Heart left ventricle (tissue), 16 donors: ENCODE measurements around the gene ELFN2. TPM values are rescaled to one million over a fixed set of nuclear protein-coding genes. Genes with fewer than 3 reads are reported as not detected.

Experiments
- ATAC-seq, 4 donors: fragments of 200-7000 bp; cut with Tn5 transposase; one replicate each; pipeline ENCODE4 v1.9.1; 2020 to 2022; ENCODE audit warnings: moderate library complexity in 4 of 4, mild to moderate bottlenecking in 3 of 4, moderate number of reproducible peaks in 1 of 4
- DNase-seq, 5 donors: peaks; one replicate each; pipeline ENCODE4 v3.0.0-alpha.2; 2020
- H3K27ac ChIP-seq, 12 donors: fragments of 200-600 bp; sonication (generic) in 4 of 12; one replicate each; pipeline versions ENCODE4 v1.5.0 to v1.8.0; 2016 to 2022; ENCODE audit warnings: mild to moderate bottlenecking in 2 of 12
- H3K27me3 ChIP-seq, 9 donors: fragments of 200-600 bp; sonication (generic) in 2 of 9; one replicate each; pipeline versions ENCODE4 v1.5.1 to v1.8.0; 2016 to 2022; ENCODE audit warnings: mild to moderate bottlenecking in 3 of 9
- H3K36me3 ChIP-seq, 9 donors: fragments of 200-600 bp; sonication (generic) in 2 of 9; one replicate each; pipeline versions ENCODE4 v1.5.0 to v1.8.0; 2018 to 2022; ENCODE audit warnings: mild to moderate bottlenecking in 2 of 9
- H3K4me1 ChIP-seq, 12 donors: fragments of 200-600 bp; sonication (generic) in 4 of 12; one replicate each; pipeline versions ENCODE4 v1.5.0 to v1.8.0; 2016 to 2022; ENCODE audit warnings: mild to moderate bottlenecking in 3 of 12
- H3K4me3 ChIP-seq, 12 donors: fragments of 200-600 bp; sonication (generic) in 4 of 12; one replicate each; pipeline versions ENCODE4 v1.5.0 to v1.8.0; 2017 to 2022; ENCODE audit warnings: mild to moderate bottlenecking in 9 of 12, moderate library complexity in 4 of 12
- H3K9me3 ChIP-seq, 12 donors: fragments of 200-600 bp; sonication (generic) in 4 of 12; one replicate each; pipeline versions ENCODE4 v1.5.0 to v1.8.0; 2016 to 2022; ENCODE audit warnings: mild to moderate bottlenecking in 1 of 12
- POLR2A ChIP-seq, 2 donors: fragments of 450-650 bp; IDR thresholded peaks; one replicate each; pipeline ENCODE4 v1.6.1; 2017; ENCODE audit warnings: antibody characterized with exemption in 2 of 2, mild to moderate bottlenecking in 2 of 2, moderate library complexity in 2 of 2
- WGBS, 4 donors: extraction: QIAGEN DNeasy Blood & Tissue Kit in 2 of 4; methylation state at CpG; one replicate each; pipeline versions ENCODE4 v1.1.5 to v1.1.7; 2013 to 2018; 5-methylcytosine and 5-hydroxymethylcytosine counted together
- intact Hi-C, 10 donors: fragments of 100-400 bp; cut with DNase I; formaldehyde crosslinking; loops; one replicate each; pipeline versions ENCODE4 v1.11.1 to v1.14.2; 2022
- polyA plus RNA-seq, 2 donors: library from polyadenylated mRNA; stranded (reverse); fragments of 200-250 nt; gene quantifications; one replicate each; pipeline ENCODE4 v1.2.3, GENCODE V29; 2013
- total RNA-seq, 9 donors: library from RNA; depleted of rRNA in 2 of 9; stranded (reverse); fragments of >200 nt in 2 of 9; fragmentation: NEBNext Ultra II Directional in 3 of 9; extraction: Animal tissue kit (Norgen Biotek cat#: 25700) in 3 of 9; gene quantifications; one replicate each; pipeline versions ENCODE4 v1.1.0 to v1.2.4, GENCODE V29; 2016 to 2023
- TF ChIP-seq, protein P1 (sequence below), 12 donors: fragments of 200-600 bp; sonication (generic) in 4 of 12; IDR thresholded peaks; one replicate each; pipeline versions ENCODE4 v1.5.0 to v1.8.0; 2018 to 2022; ENCODE audit warnings: antibody characterized with exemption in 12 of 12, mild to moderate bottlenecking in 5 of 12
- donor health status: ischemic (EF 13 %, LVEDD 7.1; RV severe dilation, severe dysfunction).
- donor health status: healthy with polysubstance abuse.
- donor health status: DM: no; HTN: yes; CAD: no.
- donor health status: DM: no; HTN: no; CAD: no.
- donor health status: ischemic (EF 25% LVEDD 6.9; RV normal size, moderate dysfunction).
- donor health status: ischemic (EF 25% LVEDD 5.7; RV mildly dilated, moderate dysfunction).
- donor health status: healthy.
- donor health status: DM: yes; HTN: yes; CAD: no.
- donor health status: ischemic (EF 35%, LVEDD 5.7; RV mildly dilated, moderate dysfunction).
- donor health status: nonischemic (EF 11% LVEDD 7.7; RV severe dilation, severe dysfunction).
- donor health status: DM: yes; HTN: yes; CAD: no.
- donor health status: PGD.
- donor health status: ischemic (EF 29% LVEDD 5.4; RV normal size, mild dysfunction).
- donor health status: nonischemic (EF 23%, LVEDD 6.1; RV moderate dilation, normal function).

The ELFN2 gene
- total and polyA plus RNA-seq, 11 donors, result 0.01 to 0.72 (median 0.05) TPM; not detected in 4

GRCh38 chr22:37392721-37393328 is 34.5 kb downstream of the ELFN2 start:
- Histone ChIP-seq H3K4me1 (no peaks in the 10 kb centered on the region), H3K36me3 (no peaks in the 10 kb centered on the region), H3K4me3 (no peak overlapping the region), H3K27ac (no peak overlapping the region), H3K9me3 (no peaks in the 10 kb centered on the region), H3K27me3 (peaks cover 0 to 46% (median 4%) of the 10 kb centered on the region in 9 donors)
- intact Hi-C loops, result no loop called here
- DNase-seq, result no peak
- no peak for TF ChIP-seq POLR2A (IDR thresholded peaks at IDR 0.05)
- TF ChIP-seq, protein P1, sequence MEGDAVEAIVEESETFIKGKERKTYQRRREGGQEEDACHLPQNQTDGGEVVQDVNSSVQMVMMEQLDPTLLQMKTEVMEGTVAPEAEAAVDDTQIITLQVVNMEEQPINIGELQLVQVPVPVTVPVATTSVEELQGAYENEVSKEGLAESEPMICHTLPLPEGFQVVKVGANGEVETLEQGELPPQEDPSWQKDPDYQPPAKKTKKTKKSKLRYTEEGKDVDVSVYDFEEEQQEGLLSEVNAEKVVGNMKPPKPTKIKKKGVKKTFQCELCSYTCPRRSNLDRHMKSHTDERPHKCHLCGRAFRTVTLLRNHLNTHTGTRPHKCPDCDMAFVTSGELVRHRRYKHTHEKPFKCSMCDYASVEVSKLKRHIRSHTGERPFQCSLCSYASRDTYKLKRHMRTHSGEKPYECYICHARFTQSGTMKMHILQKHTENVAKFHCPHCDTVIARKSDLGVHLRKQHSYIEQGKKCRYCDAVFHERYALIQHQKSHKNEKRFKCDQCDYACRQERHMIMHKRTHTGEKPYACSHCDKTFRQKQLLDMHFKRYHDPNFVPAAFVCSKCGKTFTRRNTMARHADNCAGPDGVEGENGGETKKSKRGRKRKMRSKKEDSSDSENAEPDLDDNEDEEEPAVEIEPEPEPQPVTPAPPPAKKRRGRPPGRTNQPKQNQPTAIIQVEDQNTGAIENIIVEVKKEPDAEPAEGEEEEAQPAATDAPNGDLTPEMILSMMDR (IDR thresholded peaks at IDR 0.05), result no peak
- no peak for ATAC-seq
- 88 to 94% (median 90%) methylated on average over 10 of the region's 10 CpGs for WGBS, 4 donors

DNA sequence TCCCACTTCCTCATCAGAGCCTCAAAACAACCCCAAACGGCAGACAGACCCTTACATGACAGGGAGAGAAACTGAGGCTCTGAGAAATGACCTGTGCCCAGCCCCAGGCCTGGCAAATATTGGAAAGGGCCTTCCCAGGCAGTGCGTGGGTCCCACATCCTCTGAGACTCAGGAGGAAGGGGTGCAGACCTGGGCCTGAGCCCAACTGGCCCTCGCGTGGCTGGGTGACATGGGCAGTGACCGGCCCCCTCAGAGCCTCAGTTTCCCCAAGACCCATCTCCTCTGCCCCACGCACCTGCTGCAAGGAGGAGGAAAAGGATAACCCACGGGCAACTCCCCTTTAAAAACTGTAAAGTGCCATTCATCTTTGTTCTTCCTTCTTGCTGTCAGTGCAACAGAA is 35.6 kb downstream of the ELFN2 start:
- WGBS, 4 donors, result 79 to 84% (median 80%) methylated on average over 7 of the region's 7 CpGs
- DNase-seq, result no peak

GRCh38 chr22:37390075-37390474 is 37.2 kb downstream of the ELFN2 start:
- H3K27me3 ChIP-seq, result peaks cover 0 to 45% (median 4%) of the 10 kb centered on the region in 9 donors
- ATAC-seq, result no peak

More for the DNA sequence above, 35.6 kb downstream of the ELFN2 start:
- TF ChIP-seq POLR2A (IDR thresholded peaks at IDR 0.05), result no peak
- TF ChIP-seq, protein P1 (IDR thresholded peaks at IDR 0.05), result no peak
- intact Hi-C loops, result no loop called here
- Histone ChIP-seq H3K4me1 (no peaks in the 10 kb centered on the region), H3K27ac (no peak overlapping the region), H3K27me3 (peaks cover 0 to 45% (median 4%) of the 10 kb centered on the region in 9 donors), H3K4me3 (no peak overlapping the region), H3K36me3 (no peaks in the 10 kb centered on the region), H3K9me3 (no peaks in the 10 kb centered on the region)
- ATAC-seq, result no peak

DNA sequence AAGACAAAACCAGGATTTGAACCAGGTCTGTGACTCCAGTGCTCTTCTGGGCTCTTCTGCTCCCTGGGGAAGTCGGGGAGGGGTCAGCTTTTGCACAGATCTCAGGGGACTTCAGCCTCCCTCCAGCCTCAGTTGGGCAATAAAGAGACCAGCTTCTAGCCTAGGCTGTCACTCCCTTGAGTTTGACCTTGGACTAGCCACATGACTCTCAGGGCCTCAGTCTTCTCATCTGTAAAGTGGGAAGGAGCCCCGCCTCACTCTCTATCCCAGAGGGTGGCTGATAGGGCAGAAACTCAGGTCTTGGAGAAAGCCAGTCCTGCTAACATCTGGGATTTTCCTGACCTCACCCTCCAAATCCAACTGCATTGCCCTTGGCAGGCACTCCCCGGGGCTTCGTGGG is 38.7 kb downstream of the ELFN2 start:
- 84 to 90% (median 88%) methylated on average over 4 of the region's 4 CpGs for WGBS, 4 donors
- Histone ChIP-seq H3K27me3 (peaks cover 0 to 36% (median 4%) of the 10 kb centered on the region in 9 donors), H3K4me3 (no peak overlapping the region), H3K9me3 (no peaks in the 10 kb centered on the region), H3K36me3 (no peaks in the 10 kb centered on the region), H3K4me1 (no peaks in the 10 kb centered on the region), H3K27ac (no peak overlapping the region)
- TF ChIP-seq, protein P1 (IDR thresholded peaks at IDR 0.05), result no peak
- TF ChIP-seq POLR2A (IDR thresholded peaks at IDR 0.05), result no peak
- ATAC-seq, result no peak
- no peak for DNase-seq
- intact Hi-C loops, result no loop called here

More at GRCh38 chr22:37390075-37390474, 37.2 kb downstream of the ELFN2 start:
- no peaks in the 10 kb centered on the region for H3K4me1 ChIP-seq
- intact Hi-C loops, result no loop called here
- TF ChIP-seq, protein P1 (IDR thresholded peaks at IDR 0.05), result no peak
- no peak for TF ChIP-seq POLR2A (IDR thresholded peaks at IDR 0.05)
- no peaks in the 10 kb centered on the region for H3K36me3 ChIP-seq
- no peak overlapping the region for H3K4me3 ChIP-seq
- H3K9me3 ChIP-seq, result no peaks in the 10 kb centered on the region
- H3K27ac ChIP-seq, result no peak overlapping the region
- WGBS, 4 donors, result 89 to 92% (median 90%) methylated on average over 5 to 6 of the region's 6 CpGs
- DNase-seq, result no peak
